GM12874 (cell line): ENCODE data around the gene CTCFL.

Source experiments
- CTCF ChIP-seq: IDR thresholded peaks from 2 replicates; pipeline ENCODE4 v1.5.1; 2011; ENCODE audit warnings: low read depth, mild to moderate bottlenecking, control low read depth, low read length, moderate library complexity; ENCODE audit not compliant: insufficient read depth

Gene CTCFL

GRCh38 chr20:57481281-57481711, 43.6 kb downstream of the CTCFL start:
- TF ChIP-seq CTCF: no peak

- no peak for TF ChIP-seq CTCF
These were observed 44.3 kb downstream of the CTCFL start for GRCh38 chr20:57480444-57481160.

- no peak for TF ChIP-seq CTCF
These were observed 45.7 kb downstream of the CTCFL start for GRCh38 chr20:57479196-57479595.

GRCh38 chr20:57478176-57478575, 46.8 kb downstream of the CTCFL start:
- TF ChIP-seq CTCF: no peak

GRCh38 chr20:57476641-57477461, 48.1 kb downstream of the CTCFL start:
- no peak for TF ChIP-seq CTCF

- no peak for TF ChIP-seq CTCF
These were observed 48.8 kb downstream of the CTCFL start for GRCh38 chr20:57476084-57476526.

- TF ChIP-seq CTCF: no peak
These were observed 49.4 kb downstream of the CTCFL start for GRCh38 chr20:57475388-57476083.
